Measurements from ENCODE around the gene XYLT2. TPM values are rescaled to one million over a fixed set of nuclear protein-coding genes. Genes with fewer than 3 reads are reported as not detected.
"Not testable (repeated sequence)": the region's sequence is repeated elsewhere in the genome, so short reads cannot be mapped to it uniquely, and the experiment has no call there.

The XYLT2 gene
- total RNA-seq, 1 donor from 2014 or later = 63.0 TPM

DNA sequence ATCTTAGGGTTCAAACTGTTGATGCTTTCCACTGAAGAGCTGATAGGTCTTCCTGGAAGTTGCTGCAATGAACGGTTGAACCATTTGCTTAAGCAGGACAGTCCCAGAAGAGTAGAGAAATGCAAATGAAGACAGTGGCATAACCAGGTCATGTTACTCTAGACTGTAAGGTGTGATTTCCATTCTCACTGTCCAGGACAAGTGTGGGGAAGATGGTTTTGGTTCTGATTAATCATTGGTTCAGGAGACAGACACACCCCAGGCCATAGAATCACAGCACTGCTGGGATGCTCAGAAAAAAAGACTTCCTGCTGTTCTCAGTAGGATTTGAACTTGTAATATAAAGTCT lies 34.8 kb upstream of the XYLT2 start:
- H3K27me3 Mint-ChIP-seq (ENCODE audit: insufficient read depth) = peaks cover 4% of the 10 kb centered on the region
- intact Hi-C loops (cut with micrococcal nuclease) = no loop called here
- peak overlapping the region; percentile 24 for H3K4me3 Mint-ChIP-seq
- no peak for DNase-seq (ENCODE audit: low spot score)
- peaks cover 34% of the 10 kb centered on the region for H3K4me1 Mint-ChIP-seq (ENCODE audit: low read depth)
- H3K9me3 Mint-ChIP-seq = no peaks in the 10 kb centered on the region
- H3K36me3 Mint-ChIP-seq (ENCODE audit: low read depth) = no peaks in the 10 kb centered on the region
- H3K27ac Mint-ChIP-seq = peak overlapping the region; percentile 90

DNA sequence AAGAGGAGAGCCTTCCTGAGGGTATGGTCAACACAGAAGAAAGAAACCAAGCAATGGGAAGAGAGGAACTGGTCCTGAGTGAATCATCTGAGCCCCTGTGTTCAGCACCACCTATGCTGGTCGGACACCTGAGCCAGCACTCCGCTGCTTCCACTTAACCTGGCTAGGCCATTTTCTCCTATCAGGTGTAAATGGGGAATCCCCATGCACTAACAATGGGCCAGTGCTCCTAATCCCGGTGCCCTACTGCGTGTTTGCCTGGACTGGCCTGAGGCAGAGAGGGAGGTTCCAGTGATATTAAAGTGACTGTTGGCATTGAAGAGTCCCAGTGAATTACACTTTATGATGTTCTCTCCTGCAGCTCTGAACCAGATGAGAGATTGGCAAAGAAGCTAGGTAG lies 34.4 kb upstream of the XYLT2 start:
- no peak for DNase-seq (ENCODE audit: low spot score)
- no peaks in the 10 kb centered on the region for H3K9me3 Mint-ChIP-seq
- no peak overlapping the region for H3K4me3 Mint-ChIP-seq
- no peaks in the 10 kb centered on the region for H3K36me3 Mint-ChIP-seq (ENCODE audit: low read depth)
- peaks cover 30% of the 10 kb centered on the region for H3K4me1 Mint-ChIP-seq (ENCODE audit: low read depth)
- peak overlapping the region; percentile 42 for H3K27ac Mint-ChIP-seq
- intact Hi-C loops (cut with micrococcal nuclease) = no loop called here
- peaks cover 3% of the 10 kb centered on the region for H3K27me3 Mint-ChIP-seq (ENCODE audit: insufficient read depth)

DNA sequence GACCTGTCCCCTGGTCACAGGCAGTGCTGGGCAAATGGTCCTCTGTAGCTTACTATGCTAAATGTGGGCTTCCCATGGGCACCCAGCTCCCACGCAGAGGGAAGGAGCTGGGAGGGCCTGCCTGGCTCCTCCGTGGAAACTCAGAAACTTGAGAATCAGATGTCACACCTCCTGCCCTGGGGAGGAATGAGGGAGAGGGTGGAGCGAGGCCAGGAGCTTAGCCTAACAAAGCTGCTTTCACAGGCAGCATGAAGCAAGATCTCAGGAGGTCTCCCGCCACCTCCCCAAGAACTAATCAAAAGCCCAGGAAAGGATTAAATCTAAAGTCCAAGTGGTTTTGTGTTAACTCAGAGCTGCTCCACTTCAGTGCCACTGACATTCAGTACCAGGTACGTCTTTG lies 33.6 kb upstream of the XYLT2 start:
- Mint-ChIP-seq H3K27me3 (ENCODE audit: insufficient read depth) (peaks cover 3% of the 10 kb centered on the region), H3K4me1 (ENCODE audit: low read depth) (peaks cover 28% of the 10 kb centered on the region), H3K9me3 (no peaks in the 10 kb centered on the region), H3K4me3 (no peak overlapping the region), H3K36me3 (ENCODE audit: low read depth) (no peaks in the 10 kb centered on the region), H3K27ac (no peak overlapping the region)
- intact Hi-C loops (cut with micrococcal nuclease) = no loop called here
- no peak for DNase-seq (ENCODE audit: low spot score)

DNA sequence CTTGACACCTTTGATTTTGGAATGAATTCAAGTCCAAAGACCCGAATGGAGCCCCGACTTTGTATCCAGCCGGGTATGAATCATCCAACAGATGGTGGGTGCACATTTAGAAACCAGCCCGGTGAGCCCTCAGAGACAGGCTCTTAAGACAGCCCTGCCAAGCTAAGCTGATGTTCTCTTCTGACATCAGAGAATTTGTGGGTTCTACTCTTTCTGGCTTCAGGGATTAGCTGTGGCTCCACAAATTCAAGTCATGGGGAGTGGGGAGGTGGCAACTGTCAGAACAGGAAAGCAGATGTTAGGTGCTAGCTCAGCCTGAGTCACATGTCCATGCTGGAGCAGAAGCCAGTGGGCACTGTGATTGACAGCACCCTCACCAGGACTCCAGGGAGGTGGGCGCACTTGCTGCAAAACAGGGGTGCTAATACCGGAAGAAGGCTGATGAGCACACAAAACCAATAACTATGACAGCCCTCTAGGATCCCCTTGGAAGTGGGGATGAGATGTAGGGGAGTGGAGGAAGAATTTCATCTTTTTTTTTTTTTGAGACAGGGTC lies 31.4 kb upstream of the XYLT2 start:
- H3K9me3 Mint-ChIP-seq = no peaks in the 10 kb centered on the region
- H3K4me3 Mint-ChIP-seq = no peak overlapping the region
- no peak overlapping the region for H3K27ac Mint-ChIP-seq
- intact Hi-C loops (cut with micrococcal nuclease) = no loop called here
- peaks cover 3% of the 10 kb centered on the region for H3K27me3 Mint-ChIP-seq (ENCODE audit: insufficient read depth)
- H3K4me1 Mint-ChIP-seq (ENCODE audit: low read depth) = peaks cover 23% of the 10 kb centered on the region
- no peak for DNase-seq (ENCODE audit: low spot score)
- H3K36me3 Mint-ChIP-seq (ENCODE audit: low read depth) = no peaks in the 10 kb centered on the region

DNA sequence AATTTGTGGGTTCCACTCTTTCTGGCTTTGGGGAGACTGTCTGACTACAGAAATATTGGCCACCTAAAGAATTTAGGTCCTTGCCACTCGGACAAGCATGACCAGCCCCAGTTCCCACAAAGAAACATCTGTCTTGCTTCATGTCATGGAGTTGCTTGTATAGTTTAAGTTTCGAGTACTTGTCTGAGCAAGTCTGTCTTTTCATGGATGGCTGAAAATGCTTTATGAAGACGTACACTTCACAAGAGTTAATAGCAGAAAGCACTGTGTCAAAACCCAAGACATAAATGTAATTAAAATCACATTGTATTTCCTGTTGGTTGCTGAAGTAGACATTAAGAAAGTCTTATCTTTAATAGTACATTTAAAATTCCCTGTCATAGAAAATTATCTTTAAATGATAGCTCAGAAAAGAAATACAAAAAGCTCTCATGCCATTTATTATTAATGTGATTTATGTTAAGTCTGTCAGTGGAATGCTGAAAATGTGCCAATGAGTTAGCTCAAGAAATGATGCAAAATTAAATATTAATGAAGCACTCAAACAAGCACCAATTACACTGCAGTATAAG lies 29.8 kb upstream of the XYLT2 start:
- Mint-ChIP-seq H3K27me3 (ENCODE audit: insufficient read depth) (peaks cover 4% of the 10 kb centered on the region), H3K36me3 (ENCODE audit: low read depth) (no peaks in the 10 kb centered on the region), H3K9me3 (no peaks in the 10 kb centered on the region), H3K4me3 (no peak overlapping the region), H3K4me1 (ENCODE audit: low read depth) (peaks cover 14% of the 10 kb centered on the region), H3K27ac (no peak overlapping the region)
- intact Hi-C loops (cut with micrococcal nuclease) = no loop called here
- no peak for DNase-seq (ENCODE audit: low spot score)

DNA sequence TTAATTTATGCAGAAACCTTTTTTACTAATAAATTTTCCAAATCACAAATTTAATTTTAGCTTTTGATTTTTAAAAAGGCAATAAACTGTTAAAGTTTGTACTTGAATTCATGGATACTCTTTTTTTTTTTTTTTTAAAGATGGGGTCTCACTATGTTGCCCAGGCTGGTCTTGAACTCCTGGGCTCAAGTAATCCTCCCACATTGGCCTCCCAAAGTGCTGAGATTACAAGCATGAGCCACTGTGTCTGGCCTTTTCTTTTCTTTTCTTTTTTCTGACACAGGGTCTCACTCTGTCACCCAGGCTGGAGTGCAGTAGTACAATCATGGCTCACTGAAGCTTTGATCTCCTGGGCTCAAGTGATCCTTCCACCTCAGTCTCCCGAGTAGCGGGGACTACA lies 29.3 kb upstream of the XYLT2 start:
- H3K27me3 Mint-ChIP-seq (ENCODE audit: insufficient read depth); H3K4me3 Mint-ChIP-seq; intact Hi-C loops (cut with micrococcal nuclease); H3K27ac Mint-ChIP-seq; H3K9me3 Mint-ChIP-seq; H3K36me3 Mint-ChIP-seq (ENCODE audit: low read depth); H3K4me1 Mint-ChIP-seq (ENCODE audit: low read depth); DNase-seq (ENCODE audit: low spot score): not testable (repeated sequence)

DNA sequence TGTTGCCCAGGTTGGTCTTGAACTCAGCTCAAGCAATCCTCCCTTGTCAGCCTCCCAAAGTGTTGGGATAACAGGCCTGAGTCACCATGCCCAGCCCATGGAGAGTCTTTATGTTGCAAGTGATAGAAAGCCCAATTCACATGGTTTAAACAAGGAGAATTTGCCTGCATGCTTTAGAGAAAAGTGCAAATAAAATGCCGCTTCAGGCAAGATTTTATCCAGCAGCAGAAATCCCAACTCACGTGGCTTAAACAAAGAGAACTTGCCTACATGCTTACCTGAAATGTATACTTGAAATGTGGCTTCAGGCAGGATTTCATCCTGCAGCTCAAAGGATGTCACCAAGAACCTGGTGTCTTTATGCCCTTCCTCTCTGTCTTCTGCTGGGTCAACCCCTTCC lies 28.8 kb upstream of the XYLT2 start:
- Mint-ChIP-seq H3K9me3 (no peaks in the 10 kb centered on the region), H3K27ac (no peak overlapping the region), H3K4me1 (ENCODE audit: low read depth) (peaks cover 6% of the 10 kb centered on the region), H3K4me3 (no peak overlapping the region), H3K27me3 (ENCODE audit: insufficient read depth) (peaks cover 7% of the 10 kb centered on the region), H3K36me3 (ENCODE audit: low read depth) (no peaks in the 10 kb centered on the region)
- DNase-seq (ENCODE audit: low spot score) = no peak
- intact Hi-C loops (cut with micrococcal nuclease) = no loop called here

DNA sequence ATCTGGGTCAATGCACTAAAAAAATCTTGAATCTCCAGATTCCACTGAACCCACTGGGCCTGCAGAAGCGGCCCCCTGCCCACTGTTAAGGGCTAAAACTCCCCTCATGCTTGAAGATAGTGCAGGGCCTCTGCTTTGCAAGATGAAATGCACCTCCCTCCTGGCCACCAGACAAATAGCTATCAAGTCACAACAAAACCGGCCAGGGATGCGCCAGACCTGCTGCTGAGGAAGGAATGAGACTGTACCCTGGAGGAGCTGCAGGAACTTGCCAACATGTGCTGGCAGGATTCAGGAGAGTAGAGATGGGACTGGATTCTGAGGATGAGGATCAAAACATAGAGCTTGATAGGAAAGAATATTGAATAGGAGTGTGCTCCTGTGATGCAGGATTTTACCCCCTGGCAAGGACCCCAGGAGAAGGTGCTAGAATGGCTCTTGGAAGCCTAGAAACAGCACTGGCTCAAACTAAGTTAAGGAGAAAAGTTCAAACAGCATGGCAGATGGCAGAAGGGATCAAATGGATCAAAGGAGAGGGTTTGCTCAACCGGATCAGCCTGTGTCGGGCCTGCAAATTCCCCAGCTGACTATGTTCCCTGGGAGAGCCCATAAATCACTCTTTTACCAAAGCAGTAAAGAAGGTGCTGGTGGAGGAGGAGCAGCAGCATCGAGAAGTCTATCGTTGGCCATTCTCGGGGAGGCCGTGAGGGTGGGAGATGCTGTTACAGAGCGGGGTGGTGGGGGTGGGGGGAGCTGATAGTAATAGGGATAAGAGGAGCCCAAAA lies 27.2 kb upstream of the XYLT2 start:
- intact Hi-C loops (cut with micrococcal nuclease) = no loop called here
- Mint-ChIP-seq H3K4me3 (no peak overlapping the region), H3K4me1 (ENCODE audit: low read depth) (peaks cover 4% of the 10 kb centered on the region), H3K27ac (no peak overlapping the region), H3K9me3 (no peaks in the 10 kb centered on the region), H3K36me3 (ENCODE audit: low read depth) (no peaks in the 10 kb centered on the region), H3K27me3 (ENCODE audit: insufficient read depth) (peaks cover 5% of the 10 kb centered on the region)
- DNase-seq (ENCODE audit: low spot score) = no peak

DNA sequence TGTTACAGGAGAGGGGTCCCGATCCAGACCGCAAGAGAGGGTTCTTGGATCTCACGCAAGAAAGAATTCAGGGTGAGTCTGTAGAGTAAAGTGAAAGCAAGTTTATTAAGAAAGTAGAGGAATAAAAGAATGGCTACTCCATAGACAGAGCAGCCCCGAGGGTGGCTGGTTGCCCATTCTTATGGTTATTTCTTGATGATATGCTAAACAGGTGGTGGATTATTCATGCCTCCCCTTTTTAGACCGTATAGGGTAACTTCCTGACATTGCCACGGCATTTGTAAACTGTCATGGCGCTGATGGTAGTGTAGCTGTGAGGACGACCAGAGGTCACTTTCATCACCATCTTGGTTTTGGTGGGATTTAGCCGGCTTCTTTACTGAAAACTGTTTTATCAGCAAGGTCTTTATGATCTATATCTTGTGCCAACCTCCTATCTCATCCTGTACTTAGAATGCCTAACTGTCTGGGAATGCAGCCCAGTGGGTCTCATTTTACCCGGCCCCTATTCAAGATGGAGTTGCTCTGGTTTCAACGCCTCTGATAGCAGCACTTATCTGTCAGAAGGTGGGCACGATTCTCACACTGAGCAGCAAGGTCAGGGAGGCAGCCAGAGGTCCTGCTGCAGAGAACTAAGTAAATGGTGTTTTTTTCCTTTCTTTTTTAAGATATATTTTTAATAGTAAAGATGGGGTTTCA lies 26.5 kb upstream of the XYLT2 start:
- no peaks in the 10 kb centered on the region for H3K4me1 Mint-ChIP-seq (ENCODE audit: low read depth)
- peaks cover 5% of the 10 kb centered on the region for H3K27me3 Mint-ChIP-seq (ENCODE audit: insufficient read depth)
- no peak overlapping the region for H3K4me3 Mint-ChIP-seq
- H3K36me3 Mint-ChIP-seq (ENCODE audit: low read depth) = no peaks in the 10 kb centered on the region
- no peak overlapping the region for H3K27ac Mint-ChIP-seq
- intact Hi-C loops (cut with micrococcal nuclease) = no loop called here
- DNase-seq (ENCODE audit: low spot score) = no peak
- no peaks in the 10 kb centered on the region for H3K9me3 Mint-ChIP-seq

DNA sequence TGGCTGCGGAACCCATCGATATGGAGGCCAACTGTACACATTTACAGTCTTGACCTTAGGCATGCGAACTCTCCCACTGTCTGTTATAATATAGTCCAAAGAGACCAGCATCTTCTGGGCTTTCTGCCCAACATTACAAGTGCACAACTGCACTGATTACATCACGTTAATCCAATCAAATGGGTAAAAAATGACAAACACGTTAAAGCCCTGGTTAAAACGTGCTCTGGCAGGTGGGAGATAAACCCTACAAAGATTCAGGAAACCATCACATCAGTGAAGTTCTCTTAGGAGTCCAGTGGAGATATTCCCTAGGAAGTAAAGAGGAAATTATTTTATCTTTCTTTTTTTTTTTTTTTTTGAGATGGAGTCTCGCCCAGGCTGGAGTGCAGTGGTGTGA lies 23.7 kb upstream of the XYLT2 start:
- no peak overlapping the region for H3K4me3 Mint-ChIP-seq

DNA sequence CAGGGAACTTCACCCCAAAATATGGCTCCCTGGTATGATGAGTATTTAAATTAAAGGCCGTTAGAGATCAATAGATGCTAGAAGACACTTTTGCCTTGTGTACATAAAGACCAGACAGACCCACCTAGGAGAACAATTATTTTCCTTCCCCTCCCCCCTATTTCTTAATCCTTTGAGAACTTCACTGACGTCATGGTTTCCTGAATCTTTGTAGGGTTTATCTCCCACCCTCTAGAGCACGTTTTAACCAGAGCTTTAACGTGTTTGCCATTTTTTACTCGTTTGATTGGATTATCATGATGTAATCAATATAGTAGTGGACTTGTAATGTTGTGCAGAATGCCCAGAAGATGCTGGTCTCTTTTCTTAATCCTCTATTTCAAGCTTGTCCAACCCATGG lies 22.9 kb upstream of the XYLT2 start:
- H3K9me3 Mint-ChIP-seq = no peaks in the 10 kb centered on the region
- no peak for DNase-seq (ENCODE audit: low spot score)
- intact Hi-C loops (cut with micrococcal nuclease) = no loop called here
- no peak overlapping the region for H3K4me3 Mint-ChIP-seq
- no peaks in the 10 kb centered on the region for H3K36me3 Mint-ChIP-seq (ENCODE audit: low read depth)
- no peak overlapping the region for H3K27ac Mint-ChIP-seq
- peaks cover 6% of the 10 kb centered on the region for H3K4me1 Mint-ChIP-seq (ENCODE audit: low read depth)
- peaks cover 5% of the 10 kb centered on the region for H3K27me3 Mint-ChIP-seq (ENCODE audit: insufficient read depth)

More for the DNA sequence above, 23.7 kb upstream of the XYLT2 start:
- Mint-ChIP-seq H3K27me3 (ENCODE audit: insufficient read depth) (peaks cover 5% of the 10 kb centered on the region), H3K4me1 (ENCODE audit: low read depth) (peaks cover 6% of the 10 kb centered on the region), H3K36me3 (ENCODE audit: low read depth) (no peaks in the 10 kb centered on the region), H3K9me3 (no peaks in the 10 kb centered on the region), H3K27ac (no peak overlapping the region)
- no peak for DNase-seq (ENCODE audit: low spot score)
- intact Hi-C loops (cut with micrococcal nuclease) = no loop called here

DNA sequence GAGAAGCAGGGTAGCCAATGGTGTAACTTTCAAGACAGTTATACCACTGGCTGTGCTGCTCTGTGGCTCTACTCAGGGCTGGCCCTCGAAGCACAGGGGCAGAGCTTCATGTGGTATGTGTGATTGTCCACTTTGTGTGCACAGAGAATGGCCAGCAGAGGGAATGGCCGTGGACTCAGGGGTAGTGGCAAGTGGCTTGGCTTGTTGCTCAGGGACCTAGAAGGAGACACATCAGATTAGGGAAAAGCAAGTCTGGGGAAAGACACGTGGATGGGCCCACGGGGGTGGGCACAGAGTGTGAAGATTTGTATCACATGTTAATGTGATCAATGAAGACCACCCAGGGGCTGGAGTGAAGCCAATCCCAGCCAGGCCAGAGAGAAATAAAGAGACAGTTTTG lies 20.0 kb upstream of the XYLT2 start:
- Mint-ChIP-seq H3K27me3 (ENCODE audit: insufficient read depth) (peaks cover 5% of the 10 kb centered on the region), H3K27ac (no peak overlapping the region), H3K36me3 (ENCODE audit: low read depth) (no peaks in the 10 kb centered on the region), H3K9me3 (no peaks in the 10 kb centered on the region), H3K4me3 (no peak overlapping the region), H3K4me1 (ENCODE audit: low read depth) (peaks cover 6% of the 10 kb centered on the region)
- DNase-seq (ENCODE audit: low spot score) = no peak
- intact Hi-C loops (cut with micrococcal nuclease) = no loop called here

DNA sequence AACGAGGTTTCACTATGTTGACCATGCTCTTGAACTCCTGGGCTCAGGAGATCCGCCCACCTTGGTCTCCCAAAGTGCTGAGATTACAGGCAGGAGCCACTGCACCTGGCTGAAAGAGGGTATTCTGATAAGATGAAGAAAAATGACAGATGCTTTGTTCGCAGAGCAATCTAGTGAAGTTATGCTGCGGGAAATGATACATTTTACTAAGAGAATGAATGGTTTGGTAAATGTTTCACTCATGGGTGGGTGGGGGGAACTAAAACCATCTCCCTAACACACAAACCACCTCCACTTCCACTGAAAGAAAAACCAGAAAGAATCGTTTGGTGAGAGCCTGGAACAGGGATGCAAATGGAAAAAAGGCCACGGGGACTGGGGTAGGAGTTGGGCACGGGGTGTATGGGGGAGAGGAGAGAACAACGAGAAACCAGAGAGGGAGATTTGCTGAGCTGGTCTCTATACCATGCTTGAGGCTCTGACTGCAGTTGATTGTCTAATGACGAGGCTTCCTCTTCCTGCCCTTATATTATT lies 19.0 kb upstream of the XYLT2 start:
- no peaks in the 10 kb centered on the region for H3K27me3 Mint-ChIP-seq (ENCODE audit: insufficient read depth)
- H3K36me3 Mint-ChIP-seq (ENCODE audit: low read depth) = no peaks in the 10 kb centered on the region
- H3K9me3 Mint-ChIP-seq = no peaks in the 10 kb centered on the region
- H3K4me1 Mint-ChIP-seq (ENCODE audit: low read depth) = peaks cover 6% of the 10 kb centered on the region
- DNase-seq (ENCODE audit: low spot score) = no peak
- peak overlapping the region; percentile 55 for H3K27ac Mint-ChIP-seq
- intact Hi-C loops (cut with micrococcal nuclease) = loop anchor here (1.0 kb wide), 1 partner anchor 18 kb away; no protein-coding TSS in a partner anchor
- H3K4me3 Mint-ChIP-seq = no peak overlapping the region
